SK-N-SH treated with all-trans-retinoic acid at 6 μM for 48 hours (cell line): ENCODE results near the gene DCP2.

ENCODE experiments used
- ATAC-seq: fragments of 200-7000 bp; cut with Tn5 transposase; 3 replicates; pipeline ENCODE4 v1.9.1; 2020; ENCODE audit warnings: mild to moderate bottlenecking, moderate library complexity
- ARNTL ChIP-seq: fragments of 450-650 bp; formaldehyde crosslinking; IDR thresholded peaks from 2 replicates; pipeline ENCODE4 v1.5.0; 2020; ENCODE audit warnings: low read depth, mild to moderate bottlenecking, moderate library complexity, borderline replicate concordance
- BACH2 ChIP-seq: fragments of 250-450 bp; sonication (Bioruptor Pico); IDR thresholded peaks from 2 replicates; pipeline ENCODE4 v1.9.0; 2021; ENCODE audit warnings: mild to moderate bottlenecking, borderline replicate concordance
- CSDC2 ChIP-seq: fragments of 250-450 bp; sonication (Bioruptor Pico); IDR thresholded peaks from 2 replicates; pipeline ENCODE4 v1.5.0; 2020; ENCODE audit warnings: mild to moderate bottlenecking, moderate library complexity
- ESRRG ChIP-seq: fragments of 250-450 bp; sonication (Bioruptor Pico); IDR thresholded peaks from 2 replicates; pipeline ENCODE4 v1.6.1; 2021; ENCODE audit warnings: mild to moderate bottlenecking
- GLIS3 ChIP-seq: fragments of 250-450 bp; sonication (Bioruptor Pico); IDR thresholded peaks from 2 replicates; pipeline ENCODE4 v1.5.0; 2020; ENCODE audit warnings: mild to moderate bottlenecking, moderate library complexity
- ISL1 ChIP-seq: fragments of 250-450 bp; sonication (Bioruptor Pico); IDR thresholded peaks from 2 replicates; pipeline ENCODE4 v2.1.2; 2022; ENCODE audit warnings: mild to moderate bottlenecking, moderate library complexity
- OSR1 ChIP-seq: fragments of 250-450 bp; sonication (Bioruptor Pico); IDR thresholded peaks from 2 replicates; pipeline ENCODE4 v1.8.0; 2022; ENCODE audit warnings: moderate library complexity, mild to moderate bottlenecking, inconsistent platforms
- PATZ1 ChIP-seq: fragments of 250-450 bp; sonication (Bioruptor Pico); IDR thresholded peaks from 2 replicates; pipeline ENCODE4 v1.8.0; 2020; ENCODE audit warnings: mild to moderate bottlenecking, moderate library complexity, borderline replicate concordance
- POU6F1 ChIP-seq: fragments of 250-450 bp; sonication (Bioruptor Pico); IDR thresholded peaks from 2 replicates; pipeline ENCODE4 v1.8.0; 2021; ENCODE audit warnings: low read depth, mild to moderate bottlenecking, moderate library complexity, borderline replicate concordance
- PPARA ChIP-seq: fragments of 250-450 bp; sonication (Bioruptor Pico); IDR thresholded peaks from 2 replicates; pipeline ENCODE4 v1.5.0; 2020; ENCODE audit warnings: mild to moderate bottlenecking, borderline replicate concordance
- SNAI2 ChIP-seq: fragments of 250-450 bp; sonication (Bioruptor Pico); IDR thresholded peaks from 2 replicates; pipeline ENCODE4 v1.5.0; 2020; ENCODE audit warnings: mild to moderate bottlenecking, moderate library complexity
- TCF4 ChIP-seq: fragments of 250-450 bp; sonication (Bioruptor Pico); IDR thresholded peaks from 2 replicates; pipeline ENCODE4 v1.8.0; 2021; ENCODE audit warnings: mild to moderate bottlenecking, moderate library complexity, borderline replicate concordance
- TOX ChIP-seq: fragments of 250-450 bp; sonication (Bioruptor Pico); IDR thresholded peaks from 2 replicates; pipeline ENCODE4 v1.8.0; 2021; ENCODE audit warnings: mild to moderate bottlenecking, moderate library complexity, borderline replicate concordance
- ZC3H10 ChIP-seq: fragments of 250-450 bp; sonication (Bioruptor Pico); IDR thresholded peaks from 2 replicates; pipeline ENCODE4 v1.5.1; 2021; ENCODE audit warnings: mild to moderate bottlenecking, moderate library complexity
- ZFP3 ChIP-seq: fragments of 250-450 bp; sonication (Bioruptor Pico); IDR thresholded peaks from 2 replicates; pipeline ENCODE4 v1.5.0; 2020; ENCODE audit warnings: mild to moderate bottlenecking, moderate library complexity
- ZFP30 ChIP-seq: fragments of 450-650 bp; formaldehyde crosslinking; IDR thresholded peaks from 2 replicates; pipeline ENCODE4 v1.5.0; 2022; ENCODE audit warnings: mild to moderate bottlenecking, moderate library complexity
- ZNF565 ChIP-seq: fragments of 450-650 bp; formaldehyde crosslinking; conservative IDR thresholded peaks from 2 replicates; pipeline ENCODE4 v1.5.0; 2020; ENCODE audit warnings: low read depth, mild to moderate bottlenecking, moderate library complexity
- ZNF70 ChIP-seq: fragments of 450-650 bp; formaldehyde crosslinking; IDR thresholded peaks from 2 replicates; pipeline ENCODE4 v1.5.0; 2020; ENCODE audit warnings: mild to moderate bottlenecking, moderate library complexity
- ZNF8 ChIP-seq: fragments of 450-650 bp; formaldehyde crosslinking; IDR thresholded peaks from 2 replicates; pipeline ENCODE4 v1.5.0; 2020; ENCODE audit warnings: mild to moderate bottlenecking, moderate library complexity
- TF ChIP-seq, protein P1 (sequence below): fragments of 250-450 bp; sonication (Bioruptor Pico); IDR thresholded peaks from 2 replicates; pipeline ENCODE4 v1.5.0; 2020; ENCODE audit warnings: mild to moderate bottlenecking, moderate library complexity
- TF ChIP-seq, protein P2 (sequence below): fragments of 250-450 bp; sonication (Bioruptor Pico); IDR thresholded peaks from 2 replicates; pipeline ENCODE4 v1.5.1; 2020; ENCODE audit warnings: low read depth, mild to moderate bottlenecking, moderate library complexity

Gene DCP2

DNA sequence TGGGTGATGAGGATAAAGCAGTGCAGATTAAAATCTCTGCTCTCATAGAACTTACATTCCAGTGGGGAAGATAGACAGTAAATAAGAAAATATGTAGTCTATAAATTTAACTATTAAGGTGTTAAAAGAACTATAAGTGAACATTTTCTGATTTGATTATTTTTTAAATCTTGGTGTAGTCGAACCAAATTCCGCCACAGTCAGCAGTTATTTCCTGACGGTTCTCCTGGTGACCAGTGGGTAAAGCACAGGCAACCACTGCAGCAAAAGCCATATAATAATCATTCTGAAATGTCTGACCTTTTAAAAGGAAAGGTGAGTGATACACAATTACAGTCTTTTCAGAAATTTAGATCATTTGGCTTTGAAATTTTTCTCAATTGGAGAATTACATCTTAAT is 27.2 kb downstream of the DCP2 start:
- ATAC-seq, result peak; percentile 45; the same call in 1 of the 3 replicates

GRCh38 chr5:113005454-113005853 is 28.9 kb downstream of the DCP2 start:
- no peak for ATAC-seq

More for the DNA sequence above, 27.2 kb downstream of the DCP2 start:
- TF ChIP-seq TOX, result no peak
- TF ChIP-seq ZC3H10, result no peak
- TF ChIP-seq OSR1, result no peak

DNA sequence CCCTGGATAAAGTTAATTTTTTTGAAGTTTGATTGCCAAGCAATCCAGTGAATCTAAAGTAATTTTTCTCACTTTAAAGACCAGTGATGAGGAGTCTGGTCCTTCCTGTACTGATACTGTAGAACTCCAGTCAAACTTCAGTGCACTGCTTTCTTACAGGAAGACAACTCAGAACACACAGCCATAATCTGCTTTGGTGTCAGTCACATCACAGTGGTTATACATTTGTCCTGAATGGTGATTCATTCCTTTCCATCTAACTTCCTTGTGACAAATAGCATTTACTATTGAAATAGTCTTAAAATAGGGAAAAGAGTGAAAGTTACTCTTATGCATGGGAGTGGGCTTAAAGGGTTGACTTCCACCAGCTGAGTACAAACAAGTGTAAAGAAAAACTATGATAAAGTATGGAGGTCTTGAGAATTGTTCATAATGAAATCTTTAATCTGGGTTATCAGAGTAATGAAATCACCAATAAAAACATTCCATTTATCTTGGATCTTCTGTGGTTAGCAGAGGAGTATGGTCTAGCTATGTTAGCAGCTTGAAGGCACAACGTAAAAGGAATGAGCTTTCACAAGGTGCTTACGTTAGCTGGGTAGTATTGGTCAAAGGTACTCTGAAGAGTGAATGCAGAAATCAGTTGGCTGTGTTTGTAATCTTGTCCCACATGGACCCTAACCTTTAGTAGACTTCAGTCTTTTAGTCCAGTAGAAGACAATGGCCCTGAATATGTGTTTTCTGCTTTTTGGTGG is 41.5 kb downstream of the DCP2 start:
- no peak for ATAC-seq
- TF ChIP-seq ARNTL (CRISPR knock-in tag), result no peak
- no peak for TF ChIP-seq TCF4
- TF ChIP-seq ZNF70, result no peak
- TF ChIP-seq TOX, result no peak
- TF ChIP-seq ZFP3 (CRISPR knock-in tag), result no peak
- no peak for TF ChIP-seq ZNF565 (CRISPR knock-in tag)
- TF ChIP-seq GLIS3 (CRISPR knock-in tag), result no peak
- TF ChIP-seq CSDC2 (CRISPR knock-in tag), result no peak
- TF ChIP-seq PPARA (CRISPR knock-in tag), result no peak
- no peak for TF ChIP-seq SNAI2 (CRISPR knock-in tag)
- TF ChIP-seq, protein P1, sequence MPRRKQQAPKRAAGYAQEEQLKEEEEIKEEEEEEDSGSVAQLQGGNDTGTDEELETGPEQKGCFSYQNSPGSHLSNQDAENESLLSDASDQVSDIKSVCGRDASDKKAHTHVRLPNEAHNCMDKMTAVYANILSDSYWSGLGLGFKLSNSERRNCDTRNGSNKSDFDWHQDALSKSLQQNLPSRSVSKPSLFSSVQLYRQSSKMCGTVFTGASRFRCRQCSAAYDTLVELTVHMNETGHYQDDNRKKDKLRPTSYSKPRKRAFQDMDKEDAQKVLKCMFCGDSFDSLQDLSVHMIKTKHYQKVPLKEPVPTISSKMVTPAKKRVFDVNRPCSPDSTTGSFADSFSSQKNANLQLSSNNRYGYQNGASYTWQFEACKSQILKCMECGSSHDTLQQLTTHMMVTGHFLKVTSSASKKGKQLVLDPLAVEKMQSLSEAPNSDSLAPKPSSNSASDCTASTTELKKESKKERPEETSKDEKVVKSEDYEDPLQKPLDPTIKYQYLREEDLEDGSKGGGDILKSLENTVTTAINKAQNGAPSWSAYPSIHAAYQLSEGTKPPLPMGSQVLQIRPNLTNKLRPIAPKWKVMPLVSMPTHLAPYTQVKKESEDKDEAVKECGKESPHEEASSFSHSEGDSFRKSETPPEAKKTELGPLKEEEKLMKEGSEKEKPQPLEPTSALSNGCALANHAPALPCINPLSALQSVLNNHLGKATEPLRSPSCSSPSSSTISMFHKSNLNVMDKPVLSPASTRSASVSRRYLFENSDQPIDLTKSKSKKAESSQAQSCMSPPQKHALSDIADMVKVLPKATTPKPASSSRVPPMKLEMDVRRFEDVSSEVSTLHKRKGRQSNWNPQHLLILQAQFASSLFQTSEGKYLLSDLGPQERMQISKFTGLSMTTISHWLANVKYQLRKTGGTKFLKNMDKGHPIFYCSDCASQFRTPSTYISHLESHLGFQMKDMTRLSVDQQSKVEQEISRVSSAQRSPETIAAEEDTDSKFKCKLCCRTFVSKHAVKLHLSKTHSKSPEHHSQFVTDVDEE (CRISPR knock-in tag), result no peak
- TF ChIP-seq BACH2 (CRISPR knock-in tag), result no peak
- TF ChIP-seq, protein P2, sequence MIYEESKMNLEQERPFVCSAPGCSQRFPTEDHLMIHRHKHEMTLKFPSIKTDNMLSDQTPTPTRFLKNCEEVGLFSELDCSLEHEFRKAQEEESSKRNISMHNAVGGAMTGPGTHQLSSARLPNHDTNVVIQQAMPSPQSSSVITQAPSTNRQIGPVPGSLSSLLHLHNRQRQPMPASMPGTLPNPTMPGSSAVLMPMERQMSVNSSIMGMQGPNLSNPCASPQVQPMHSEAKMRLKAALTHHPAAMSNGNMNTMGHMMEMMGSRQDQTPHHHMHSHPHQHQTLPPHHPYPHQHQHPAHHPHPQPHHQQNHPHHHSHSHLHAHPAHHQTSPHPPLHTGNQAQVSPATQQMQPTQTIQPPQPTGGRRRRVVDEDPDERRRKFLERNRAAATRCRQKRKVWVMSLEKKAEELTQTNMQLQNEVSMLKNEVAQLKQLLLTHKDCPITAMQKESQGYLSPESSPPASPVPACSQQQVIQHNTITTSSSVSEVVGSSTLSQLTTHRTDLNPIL (CRISPR knock-in tag), result no peak
- no peak for TF ChIP-seq OSR1
- TF ChIP-seq ZFP30, result no peak
- no peak for TF ChIP-seq ESRRG
- TF ChIP-seq PATZ1 (CRISPR knock-in tag), result no peak

More at GRCh38 chr5:113005454-113005853, 28.9 kb downstream of the DCP2 start:
- TF ChIP-seq ZNF8 (CRISPR knock-in tag), result no peak
- no peak for TF ChIP-seq TCF4
- TF ChIP-seq, protein P2 (CRISPR knock-in tag), result no peak
- TF ChIP-seq ZNF70, result no peak
- TF ChIP-seq SNAI2 (CRISPR knock-in tag), result no peak
- no peak for TF ChIP-seq ESRRG
- TF ChIP-seq BACH2 (CRISPR knock-in tag), result no peak
- TF ChIP-seq GLIS3 (CRISPR knock-in tag), result no peak
- TF ChIP-seq POU6F1 (CRISPR knock-in tag), result no peak
- no peak for TF ChIP-seq ZFP30
- no peak for TF ChIP-seq PPARA (CRISPR knock-in tag)
- no peak for TF ChIP-seq ZNF565 (CRISPR knock-in tag)
- no peak for TF ChIP-seq PATZ1 (CRISPR knock-in tag)
- no peak for TF ChIP-seq ISL1 (CRISPR knock-in tag)
- no peak for TF ChIP-seq ARNTL (CRISPR knock-in tag)
